ENCODE results near the gene TUBE1.
"Not testable (repeated sequence)": the region's sequence is repeated elsewhere in the genome, so short reads cannot be mapped to it uniquely, and the experiment has no call there.

TUBE1 gene

GRCh38 chr6:112061605-112062004 lies 25.7 kb downstream of the TUBE1 start:
- no peak for DNase-seq

DNA sequence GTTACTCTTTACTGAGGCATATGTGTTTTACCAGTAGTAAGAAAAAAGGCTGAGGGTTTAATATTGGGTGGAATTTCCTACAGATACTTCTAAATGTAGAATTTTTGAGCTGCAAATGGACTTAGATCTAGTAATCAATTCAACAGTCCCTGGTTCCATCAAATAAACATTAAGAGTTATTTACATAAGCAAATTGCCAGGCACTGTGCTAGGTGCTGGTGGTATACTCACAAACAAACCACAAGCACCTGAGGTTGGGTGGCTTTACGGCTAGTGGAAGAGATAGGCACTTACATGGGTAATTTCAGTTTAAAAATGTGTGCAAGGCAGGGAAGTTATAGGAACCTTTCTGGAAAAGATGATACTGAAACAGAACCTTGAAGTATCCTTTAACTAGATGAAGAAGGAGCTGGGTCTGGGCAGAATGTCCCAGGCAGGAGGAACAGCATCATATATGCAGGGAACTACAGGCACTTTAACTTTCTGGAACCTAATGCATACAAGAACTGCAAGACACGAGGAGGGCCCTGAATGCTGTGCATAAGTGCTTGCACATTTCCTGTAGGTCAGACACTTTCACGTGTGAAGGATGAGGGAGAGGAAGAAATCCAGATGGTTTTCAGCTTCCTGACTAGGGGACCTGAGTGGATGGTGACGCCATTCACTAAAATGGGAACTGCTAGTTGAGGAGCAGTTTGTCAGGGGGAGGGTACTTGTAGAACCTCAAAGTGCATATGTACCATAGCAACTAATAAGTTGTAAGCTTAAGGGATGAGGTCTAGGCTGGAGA lies 28.8 kb downstream of the TUBE1 start:
- DNase-seq = no peak

DNA sequence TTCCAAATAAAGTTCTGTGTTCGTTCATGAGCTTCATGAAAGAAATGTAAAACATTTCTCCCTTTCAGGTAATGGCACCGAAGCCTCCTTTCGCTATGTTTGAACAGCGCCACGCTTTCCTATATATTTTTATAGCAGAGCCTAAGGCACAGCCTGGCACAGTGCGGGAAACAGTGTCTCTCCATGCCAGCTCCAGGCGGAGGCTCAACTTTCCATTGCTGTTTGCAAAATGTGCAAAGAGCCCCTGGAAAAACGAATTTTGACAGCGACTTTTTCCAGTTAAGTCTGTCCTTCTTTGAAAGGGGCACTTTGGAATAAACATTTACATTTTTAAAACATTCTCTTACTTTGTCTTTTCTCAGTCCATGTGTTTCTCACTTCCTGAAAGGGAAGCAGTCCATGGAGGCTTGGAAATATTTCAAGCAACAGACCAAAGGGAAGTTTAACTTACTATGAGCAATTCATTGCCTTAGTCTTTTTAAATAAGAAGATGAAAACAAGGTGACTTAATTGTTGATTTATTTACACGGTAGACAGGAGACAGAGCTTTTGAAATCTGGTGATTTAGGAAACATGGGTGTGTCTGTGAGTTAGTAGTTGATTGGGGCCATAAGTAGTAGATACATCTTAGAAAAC lies 32.6 kb downstream of the TUBE1 start:
- DNase-seq = no peak

GRCh38 chr6:112054001-112054400 lies 33.3 kb downstream of the TUBE1 start, which contains the start of gene CCN6:
Gene CCN6, plus strand, starts transcription at chr6:112054104. Its CDS starts 254 bp downstream, at chr6:112054358.
- no peak for DNase-seq

GRCh38 chr6:112051251-112051740 lies 36.0 kb downstream of the TUBE1 start:
- DNase-seq = not testable (repeated sequence)

- DNase-seq = no peak
Measured at GRCh38 chr6:112050429-112050828, 36.9 kb downstream of the TUBE1 start.

- DNase-seq = no peak
Measured at GRCh38 chr6:112049996-112050395, 37.3 kb downstream of the TUBE1 start.

DNA sequence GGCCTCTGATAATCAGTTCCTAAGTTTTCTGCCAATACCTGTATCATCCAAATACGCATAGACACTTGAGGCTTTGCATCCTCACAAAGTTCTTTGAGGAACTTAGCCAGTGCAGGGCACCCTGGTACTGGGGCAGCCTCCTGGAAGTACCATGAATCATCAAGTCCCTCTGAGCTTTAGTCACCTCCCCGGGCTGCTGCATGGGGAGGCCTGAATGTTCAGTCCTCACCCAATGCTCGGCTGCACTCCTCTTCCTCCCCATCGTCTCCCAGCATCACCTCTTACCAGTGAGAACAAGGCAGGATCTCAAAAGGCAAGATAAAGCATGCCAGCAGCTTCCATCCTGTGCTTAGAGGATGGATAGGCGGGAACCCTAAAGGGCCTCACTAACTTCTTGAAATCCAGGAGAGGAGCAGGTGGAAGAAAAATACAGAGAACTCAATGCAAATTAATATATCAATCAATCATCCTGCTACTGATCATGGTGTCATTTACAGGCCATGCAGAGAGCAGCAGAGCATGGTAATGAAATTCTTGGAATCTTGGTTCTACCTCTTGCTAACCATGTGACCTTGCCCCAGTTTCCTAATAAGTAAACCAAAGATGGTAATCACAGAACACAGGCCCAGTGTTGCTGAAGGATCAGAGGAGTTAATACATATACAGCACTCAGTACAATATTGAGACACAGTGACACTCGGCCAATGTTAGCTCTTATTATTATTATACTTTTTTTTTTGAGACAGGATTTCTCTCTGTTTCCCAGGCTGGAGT lies 38.1 kb downstream of the TUBE1 start:
- DNase-seq = no peak

DNA sequence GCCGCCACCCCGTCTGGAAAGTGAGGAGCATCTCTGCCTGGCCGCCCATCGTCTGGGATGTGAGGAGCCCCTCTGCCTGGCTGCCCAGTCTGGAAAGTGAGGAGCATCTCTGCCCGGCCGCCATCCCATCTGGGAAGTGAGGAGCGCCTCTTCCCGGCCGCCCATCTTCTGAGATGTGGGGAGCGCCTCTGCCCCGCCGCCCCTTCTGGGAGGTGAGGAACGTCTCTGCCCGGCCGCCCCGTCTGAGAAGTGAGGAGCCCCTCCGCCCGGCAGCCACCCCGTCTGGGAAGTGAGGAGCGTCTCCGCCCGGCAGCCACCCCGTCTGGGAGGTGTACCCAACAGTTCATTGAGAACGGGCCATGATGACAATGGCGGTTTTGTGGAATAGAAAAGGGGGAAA lies 39.8 kb downstream of the TUBE1 start:
- DNase-seq = not testable (repeated sequence)

DNA sequence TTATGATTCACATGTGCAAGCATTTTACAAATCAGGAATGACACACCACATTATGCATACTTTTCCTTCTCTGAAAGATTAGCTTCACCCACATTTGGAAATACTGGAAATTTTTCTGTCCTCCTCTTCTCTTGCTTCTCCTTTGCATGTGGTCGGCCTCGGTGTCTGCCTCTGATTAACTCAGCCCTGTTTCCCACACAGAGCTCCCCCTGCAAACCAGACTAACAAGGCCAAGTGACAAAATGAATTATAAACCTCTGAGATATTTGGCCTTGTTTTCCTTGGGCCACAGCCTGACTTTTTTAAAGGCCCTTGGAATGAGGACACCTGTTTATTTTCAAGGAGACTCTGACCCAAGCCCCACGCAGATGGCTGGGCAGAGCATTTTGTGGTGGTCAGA lies 42.4 kb downstream of the TUBE1 start:
- no peak for DNase-seq

GRCh38 chr6:112044196-112044595 lies 43.1 kb downstream of the TUBE1 start:
- no peak for DNase-seq

GRCh38 chr6:112043032-112044007 lies 44.0 kb downstream of the TUBE1 start:
- peak; percentile 73 for DNase-seq

GRCh38 chr6:112041535-112041934 lies 45.7 kb downstream of the TUBE1 start:
- DNase-seq = no peak

- DNase-seq = no peak
Measured at GRCh38 chr6:112040956-112041355, 46.3 kb downstream of the TUBE1 start.

- no peak for DNase-seq
Measured at GRCh38 chr6:112039431-112039770, 47.9 kb downstream of the TUBE1 start.

GRCh38 chr6:112038756-112039430 lies 48.4 kb downstream of the TUBE1 start:
- no peak for DNase-seq

- DNase-seq = no peak
Measured at GRCh38 chr6:112038268-112038667, 49.0 kb downstream of the TUBE1 start.

DNA sequence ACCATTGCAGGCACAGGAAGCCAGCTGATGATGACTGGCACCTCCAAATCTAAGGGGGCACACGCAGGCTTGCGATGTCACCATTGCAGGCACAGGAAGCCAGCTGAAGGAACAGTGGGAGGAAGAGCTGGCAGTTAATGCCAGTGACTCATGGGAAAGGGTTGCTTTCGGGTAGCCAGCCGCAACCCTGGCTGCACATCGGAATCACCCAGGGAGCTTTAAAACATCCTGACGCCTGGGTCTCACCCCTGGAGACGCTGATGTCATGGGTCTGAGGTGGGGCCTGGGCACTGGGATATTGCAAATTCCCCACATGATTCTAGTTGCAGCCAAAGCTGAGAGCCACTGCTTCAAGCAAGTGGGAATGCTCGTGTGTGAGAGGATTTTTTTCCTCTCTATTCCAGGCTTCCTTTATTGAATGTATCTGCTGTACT lies 49.5 kb downstream of the TUBE1 start:
- no peak for DNase-seq

DNA sequence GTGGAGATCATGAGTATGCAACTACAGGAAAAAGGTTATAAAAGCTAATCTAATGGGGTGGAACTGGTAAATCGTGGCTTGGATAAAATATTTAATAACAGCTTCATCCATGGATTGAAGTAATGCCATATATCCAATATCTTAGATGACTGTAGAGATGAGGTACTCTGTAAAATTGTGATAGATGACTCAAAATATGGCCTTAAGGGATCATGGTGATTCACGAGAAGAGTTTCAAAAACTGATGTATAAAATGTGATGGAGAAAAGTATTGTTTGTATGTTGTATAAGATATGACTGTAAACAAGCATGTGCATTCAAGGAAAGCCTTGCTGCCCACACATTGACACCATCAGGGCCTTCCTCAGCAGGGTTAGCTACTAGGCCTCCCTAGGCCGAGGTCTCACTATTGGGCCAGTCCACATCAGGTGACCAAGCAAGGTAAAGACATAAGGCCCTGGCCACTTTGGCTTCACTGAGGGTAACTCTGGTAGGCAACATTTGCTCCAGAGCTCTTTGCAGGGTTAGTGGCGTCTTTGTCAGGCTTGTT lies 51.1 kb downstream of the TUBE1 start:
- DNase-seq = no peak

DNA sequence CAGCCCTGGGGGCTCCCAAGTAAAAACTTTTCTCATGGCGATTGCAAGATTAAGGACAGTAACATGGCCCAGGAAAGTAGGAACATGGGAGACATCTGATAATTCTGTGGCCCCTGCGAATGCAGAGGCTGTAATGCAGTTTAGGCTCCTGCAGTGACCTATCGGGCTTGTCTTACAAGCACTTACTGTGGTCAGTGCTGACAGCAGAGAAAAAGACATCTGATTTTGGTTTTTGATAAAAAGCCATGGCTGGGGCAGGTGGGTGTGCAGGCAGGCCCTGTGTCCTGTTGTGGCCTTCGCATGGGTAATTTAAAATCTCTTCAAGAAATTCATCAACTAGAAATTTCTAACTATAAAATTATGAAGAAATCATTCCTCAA lies 52.7 kb downstream of the TUBE1 start:
- DNase-seq = no peak

Measured in NCI-H524 treated with DMSO at 0.1 percent for 48 hours (cell line).